ENCODE measurements around the gene TBC1D1.

Gene TBC1D1

GRCh38 chr4:38109370-38109769 lies 218.5 kb downstream of the TBC1D1 start:
- no peak for DNase-seq

DNA sequence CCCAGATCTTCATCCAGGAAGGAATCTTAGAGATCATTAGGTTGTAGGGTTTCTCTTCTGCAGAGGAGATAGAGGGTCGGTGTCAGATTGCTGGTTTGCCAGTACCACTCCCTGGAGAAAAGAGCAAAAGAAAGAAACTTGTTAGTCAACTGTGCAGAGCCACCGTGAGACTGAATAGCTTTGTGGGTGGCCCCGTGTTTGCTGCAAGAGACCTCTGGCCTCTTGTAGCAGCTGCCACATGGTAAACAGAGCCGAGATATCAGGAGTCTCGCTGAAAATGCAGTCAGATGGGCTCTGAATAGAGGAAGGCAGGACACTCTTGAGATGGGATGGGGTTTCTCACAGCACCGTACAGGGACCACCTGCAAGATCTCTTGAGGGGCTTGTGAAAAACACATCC lies 219.0 kb downstream of the TBC1D1 start:
- no peak for DNase-seq

GRCh38 chr4:38111024-38111423 lies 220.1 kb downstream of the TBC1D1 start:
- DNase-seq: no peak

DNA sequence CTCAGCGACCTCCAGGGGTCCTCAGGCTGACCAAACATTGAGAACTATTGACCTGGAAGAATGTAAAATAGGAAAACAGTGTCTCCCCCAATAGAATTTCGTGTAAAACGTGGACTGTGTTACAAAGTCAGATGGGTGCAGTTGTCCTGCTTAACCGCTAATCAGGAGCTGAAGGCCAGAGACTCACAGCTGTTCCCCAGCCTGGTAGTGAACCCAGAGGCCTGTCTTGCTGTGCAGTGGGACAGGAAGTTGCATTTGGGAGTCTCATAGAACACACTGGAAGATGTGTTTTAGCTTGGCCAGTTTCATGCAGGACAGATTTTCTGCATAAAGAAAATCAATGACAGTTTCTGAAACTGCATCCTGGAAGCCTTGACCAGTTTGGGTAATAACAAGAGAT lies 220.8 kb downstream of the TBC1D1 start:
- DNase-seq: no peak

- DNase-seq: no peak
Observed at GRCh38 chr4:38113132-38113531, 222.2 kb downstream of the TBC1D1 start.

- no peak for DNase-seq
Observed at GRCh38 chr4:38113551-38113950, 222.7 kb downstream of the TBC1D1 start.

- no peak for DNase-seq
Observed at GRCh38 chr4:38114386-38115150, 223.7 kb downstream of the TBC1D1 start.

DNA sequence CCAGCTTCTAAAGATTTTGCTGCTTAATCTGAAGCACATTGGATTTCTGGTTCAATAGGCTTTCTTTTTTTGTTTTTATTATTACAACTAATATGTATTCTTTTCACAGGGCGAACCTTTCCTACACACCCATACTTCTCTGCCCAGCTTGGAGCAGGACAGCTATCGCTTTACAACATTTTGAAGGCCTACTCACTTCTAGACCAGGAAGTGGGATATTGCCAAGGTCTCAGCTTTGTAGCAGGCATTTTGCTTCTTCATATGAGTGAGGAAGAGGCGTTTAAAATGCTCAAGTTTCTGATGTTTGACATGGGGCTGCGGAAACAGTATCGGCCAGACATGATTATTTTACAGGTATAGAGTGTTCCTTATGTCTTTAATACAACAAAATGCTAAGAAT lies 224.7 kb downstream of the TBC1D1 start:
- no peak for DNase-seq

GRCh38 chr4:38117591-38117990 lies 226.7 kb downstream of the TBC1D1 start:
- no peak for DNase-seq

DNA sequence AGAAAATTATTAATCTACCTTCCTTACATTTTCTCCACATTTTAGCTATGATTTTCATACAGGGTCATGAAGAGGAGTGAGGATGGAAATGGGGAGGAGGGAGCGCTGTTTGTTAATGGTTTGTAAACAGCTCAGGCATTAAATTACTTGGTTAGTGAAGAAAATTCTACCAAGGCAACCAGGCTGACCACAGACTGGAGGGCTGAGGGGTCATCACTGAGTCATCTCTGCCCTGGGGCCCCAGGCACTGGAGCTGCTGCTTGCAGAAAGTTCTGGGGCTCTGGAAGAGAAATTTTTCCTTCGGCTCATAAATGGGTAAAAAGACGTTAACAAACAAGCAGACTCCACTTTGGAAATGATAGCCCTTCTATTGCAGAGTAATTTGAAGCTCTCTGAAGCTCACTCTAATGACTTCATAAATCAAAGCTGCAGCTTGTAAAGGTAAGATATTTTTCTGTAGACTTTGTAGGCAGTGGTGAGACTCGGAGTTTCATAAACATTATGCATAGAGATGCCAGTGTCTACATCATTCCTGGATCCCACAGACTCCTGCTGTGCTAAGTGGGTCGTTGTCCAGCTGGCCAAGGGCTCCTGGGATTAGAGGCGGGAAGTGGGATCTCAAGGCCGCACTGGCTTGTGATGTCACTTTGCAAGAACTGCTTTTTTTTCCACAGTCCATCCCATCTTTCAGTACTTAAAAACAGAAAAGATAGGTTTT lies 228.9 kb downstream of the TBC1D1 start:
- DNase-seq: no peak

- DNase-seq: no peak
Observed at GRCh38 chr4:38120772-38121171, 229.9 kb downstream of the TBC1D1 start.

DNA sequence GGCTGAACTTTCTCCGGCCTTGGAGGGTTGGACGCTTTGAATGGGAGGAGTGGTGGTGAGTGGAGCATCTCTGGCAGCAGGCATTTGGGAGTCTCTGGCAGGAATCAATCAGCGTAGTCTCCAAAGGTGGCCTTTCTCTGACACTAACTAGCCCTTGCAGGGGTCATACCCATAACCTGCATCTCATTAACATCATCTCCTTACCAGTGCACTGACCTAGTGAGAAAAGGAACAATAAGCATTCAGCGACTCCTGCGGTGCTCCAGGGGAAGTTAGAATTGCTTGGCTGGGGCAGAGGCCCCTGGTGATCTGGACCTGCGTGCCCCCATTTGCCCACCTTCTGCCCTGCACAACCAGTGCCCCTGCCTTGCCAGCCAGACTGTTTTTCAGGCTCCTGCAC lies 231.2 kb downstream of the TBC1D1 start:
- DNase-seq: no peak

DNA sequence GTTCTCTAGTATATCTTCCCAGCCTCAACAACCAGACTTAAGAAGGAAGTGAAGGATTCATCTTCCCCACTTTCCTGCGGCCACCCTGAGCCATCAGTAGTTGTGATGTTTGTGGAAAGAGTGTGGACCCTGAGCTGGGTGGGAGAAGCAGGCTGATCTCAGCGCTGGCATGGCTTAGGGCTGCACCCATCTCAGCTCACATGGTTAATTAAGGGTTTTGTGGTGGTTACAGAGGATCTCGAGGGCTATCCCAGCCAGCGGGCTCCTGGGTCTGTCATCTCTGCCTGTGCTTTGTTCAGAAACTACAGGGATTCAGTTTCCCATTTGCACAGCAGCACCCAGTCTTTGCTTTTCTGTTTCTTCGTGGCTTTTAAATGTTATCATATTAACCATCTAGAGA lies 232.7 kb downstream of the TBC1D1 start:
- DNase-seq: no peak

- no peak for DNase-seq
Observed at GRCh38 chr4:38124961-38125360, 234.1 kb downstream of the TBC1D1 start.

GRCh38 chr4:38125816-38126215 lies 234.9 kb downstream of the TBC1D1 start:
- DNase-seq: no peak

DNA sequence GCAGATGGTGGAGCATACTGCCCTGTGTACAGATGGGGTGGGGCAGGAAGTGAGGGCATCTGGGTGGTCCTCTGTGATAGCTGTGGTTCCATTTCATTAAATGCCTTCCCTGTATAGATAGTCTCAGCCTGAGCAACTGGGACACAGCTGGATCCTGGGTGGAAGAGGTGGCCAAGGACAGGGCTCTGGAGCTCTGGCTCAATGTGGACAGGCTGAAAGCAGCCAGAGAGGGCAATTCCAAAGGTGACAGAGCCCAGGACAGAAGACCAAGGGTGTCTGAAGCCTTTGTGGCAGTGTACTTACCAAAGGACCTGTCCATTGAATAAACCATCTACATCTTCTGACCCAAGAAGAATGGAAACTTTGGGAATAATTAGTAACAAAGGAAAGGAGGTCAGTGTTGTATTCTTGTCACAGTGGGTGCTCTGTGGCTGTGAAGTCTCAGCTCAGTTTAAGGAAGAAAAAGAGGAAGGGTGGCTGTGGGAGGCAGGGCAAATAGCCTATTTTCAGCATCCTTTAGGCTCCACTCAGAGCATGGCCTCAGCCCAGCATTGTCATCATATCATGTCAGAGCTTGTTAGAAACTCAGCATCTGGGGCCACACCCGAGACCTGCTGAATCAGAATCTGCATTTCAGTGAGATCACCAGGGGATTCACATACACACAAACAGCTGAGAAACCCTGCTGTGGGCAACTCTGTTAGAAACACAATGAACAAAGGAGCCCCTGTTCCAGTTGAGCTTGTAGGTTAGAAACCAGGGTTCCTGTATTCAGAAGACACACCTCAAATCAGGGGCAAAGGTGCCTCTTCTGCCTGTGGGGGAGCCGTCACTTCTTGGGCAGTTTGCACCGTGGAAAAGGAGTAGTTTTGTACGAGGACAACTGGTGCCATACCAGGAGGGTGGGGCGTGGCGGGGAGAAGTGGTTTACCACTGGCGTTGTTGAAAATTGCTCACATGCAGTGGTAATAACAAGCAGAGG lies 237.9 kb downstream of the TBC1D1 start:
- DNase-seq: no peak

GRCh38 chr4:38129460-38130227 lies 238.8 kb downstream of the TBC1D1 start:
- DNase-seq: no peak

DNA sequence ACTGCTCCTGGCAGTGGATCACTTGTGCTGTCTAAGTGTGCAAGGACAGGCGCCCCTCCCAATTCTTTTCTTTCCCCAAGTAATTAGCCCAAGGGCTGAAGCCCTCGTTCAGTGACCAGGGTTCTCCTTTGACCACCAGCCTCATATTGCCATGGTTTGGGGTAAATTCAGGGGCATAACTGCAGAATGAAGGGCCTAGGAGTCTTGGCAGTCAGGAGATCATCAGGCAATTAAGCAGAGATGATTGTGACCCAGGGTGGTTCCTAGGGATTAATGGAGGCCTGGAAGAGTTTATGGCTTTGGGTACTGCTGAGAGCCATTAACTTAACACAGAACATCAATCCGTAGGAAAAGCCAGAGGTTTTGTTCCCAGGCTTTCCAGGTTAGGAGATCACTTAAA lies 240.0 kb downstream of the TBC1D1 start:
- no peak for DNase-seq

- DNase-seq: no peak
Observed at GRCh38 chr4:38131371-38132091, 240.6 kb downstream of the TBC1D1 start.

- DNase-seq: no peak
Observed at GRCh38 chr4:38132107-38132673, 241.3 kb downstream of the TBC1D1 start.

DNA sequence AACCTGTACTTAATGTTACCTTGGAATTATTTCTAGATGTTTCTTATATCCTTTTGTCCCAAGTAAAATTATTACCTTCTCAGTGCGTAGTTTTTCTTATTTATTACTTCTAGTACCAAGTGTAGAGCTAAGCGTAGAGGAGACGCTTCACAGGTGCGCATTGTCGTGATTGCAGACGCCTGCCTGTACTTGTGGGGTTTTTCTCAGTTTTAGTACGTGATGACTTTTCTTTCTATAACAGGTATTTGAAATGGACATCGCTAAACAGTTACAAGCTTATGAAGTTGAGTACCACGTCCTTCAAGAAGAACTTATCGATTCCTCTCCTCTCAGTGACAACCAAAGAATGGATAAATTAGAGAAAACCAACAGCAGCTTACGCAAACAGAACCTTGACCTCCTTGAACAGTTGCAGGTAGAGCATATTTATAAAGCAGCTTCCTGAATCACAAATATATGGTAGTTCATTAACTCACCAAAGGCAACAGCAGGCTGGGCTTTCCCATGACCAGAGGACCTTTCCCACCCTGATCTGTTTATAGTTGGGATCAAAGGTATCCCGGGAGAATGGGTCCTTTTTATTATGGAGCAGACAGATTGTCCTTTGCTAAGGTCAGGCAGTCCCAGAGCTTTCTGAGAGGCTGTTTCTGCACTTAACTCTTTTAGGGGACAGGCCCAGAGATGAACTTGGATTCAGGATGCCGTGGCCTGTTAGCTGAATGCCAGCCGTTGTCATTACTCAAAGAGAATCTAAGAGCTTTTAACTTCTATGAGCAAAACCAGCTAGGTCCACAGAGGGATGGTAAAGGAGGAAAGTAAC lies 242.2 kb downstream of the TBC1D1 start:
- DNase-seq: no peak

Data from hematopoietic multipotent progenitor cell treated with erythropoietin and hydrocortisone succinate and interleukin-3 and kit ligand, for 8 days (in vitro differentiated cells).